GM18951 (cell line): ENCODE results near the gene PRM2.
"Not testable (repeated sequence)": the region's sequence is repeated elsewhere in the genome, so short reads cannot be mapped to it uniquely, and the experiment has no call there.

ENCODE experiments used
- POLR2A ChIP-seq: IDR thresholded peaks from 4 replicates; pipeline ENCODE4 v1.6.1; 2011; ENCODE audit warnings: mild to moderate bottlenecking; ENCODE audit not compliant: insufficient read length, insufficient read depth; ENCODE audit errors: extremely low read depth
- in situ Hi-C: fragments of 300-500 bp; cut with MboI; formaldehyde crosslinking; loops from one replicate; pipeline ENCODE4 v1.12.0; 2022; ENCODE audit warnings: low sequenced_read_pairs, mixed read lengths, inconsistent platforms; ENCODE audit not compliant: unreplicated experiment

The PRM2 gene

GRCh38 chr16:11301645-11302501 lies 25.6 kb upstream of the PRM2 start:
- TF ChIP-seq POLR2A = no peak
- in situ Hi-C loops = no loop called here

GRCh38 chr16:11300560-11300892 lies 24.2 kb upstream of the PRM2 start:
- no peak for TF ChIP-seq POLR2A
- in situ Hi-C loops = no loop called here

- in situ Hi-C loops = no loop called here
- TF ChIP-seq POLR2A = no peak
Measured at GRCh38 chr16:11299865-11300559, 23.7 kb upstream of the PRM2 start.

GRCh38 chr16:11298950-11299547 lies 22.8 kb upstream of the PRM2 start:
- in situ Hi-C loops = not testable (repeated sequence)

- TF ChIP-seq POLR2A = no peak
- in situ Hi-C loops = no loop called here
Measured at GRCh38 chr16:11298143-11298900, 22.0 kb upstream of the PRM2 start.

GRCh38 chr16:11297492-11298142 lies 21.3 kb upstream of the PRM2 start:
- in situ Hi-C loops = no loop called here
- peak; percentile 20 for TF ChIP-seq POLR2A

- TF ChIP-seq POLR2A = no peak
- in situ Hi-C loops = no loop called here
Measured at GRCh38 chr16:11296706-11297491, 20.6 kb upstream of the PRM2 start.

- in situ Hi-C loops = no loop called here
- TF ChIP-seq POLR2A = no peak
Measured at GRCh38 chr16:11296351-11296705, 20.0 kb upstream of the PRM2 start.

GRCh38 chr16:11295672-11296071 lies 19.4 kb upstream of the PRM2 start:
- in situ Hi-C loops = no loop called here
- no peak for TF ChIP-seq POLR2A

- in situ Hi-C loops = no loop called here
- TF ChIP-seq POLR2A = no peak
Measured at GRCh38 chr16:11292076-11292748, 15.9 kb upstream of the PRM2 start.

- TF ChIP-seq POLR2A = no peak
- in situ Hi-C loops = no loop called here
Measured at GRCh38 chr16:11291091-11291703, 14.9 kb upstream of the PRM2 start.

- no peak for TF ChIP-seq POLR2A
- in situ Hi-C loops = no loop called here
Measured at GRCh38 chr16:11290102-11290893, 14.0 kb upstream of the PRM2 start.

GRCh38 chr16:11289696-11290095 lies 13.4 kb upstream of the PRM2 start:
- in situ Hi-C loops = not testable (repeated sequence)
